ENCODE results near the gene HOXC12.

The HOXC12 gene

GRCh38 chr12:53942467-53942997 lies 12.2 kb upstream of the HOXC12 start:
- FAIRE-seq = no peak
- TF ChIP-seq POLR2A (IDR thresholded peaks at IDR 0.05; ENCODE audit: low read depth, low read length) (no peak), POLR2AphosphoS5 (IDR thresholded peaks at IDR 0.05; ENCODE audit: low read depth, low read length) (no peak)
- no peak for DNase-seq (ENCODE audit: insufficient read length)

GRCh38 chr12:53944209-53944608 lies 10.5 kb upstream of the HOXC12 start:
- TF ChIP-seq TAF1 (IDR thresholded peaks at IDR 0.05; ENCODE audit: borderline replicate concordance, low read depth, low read length) (no peak), POLR2A (IDR thresholded peaks at IDR 0.05; ENCODE audit: low read depth, low read length) (no peak), POLR2AphosphoS5 (IDR thresholded peaks at IDR 0.05; ENCODE audit: low read depth, low read length) (no peak)
- DNase-seq (ENCODE audit: insufficient read length) (no peak), FAIRE-seq (no peak)

- TF ChIP-seq POLR2AphosphoS5 (IDR thresholded peaks at IDR 0.05; ENCODE audit: low read depth, low read length) (no peak), POLR2A (IDR thresholded peaks at IDR 0.05; ENCODE audit: low read depth, low read length) (no peak), TAF1 (IDR thresholded peaks at IDR 0.05; ENCODE audit: borderline replicate concordance, low read depth, low read length) (no peak)
- no peak for FAIRE-seq
Measured at GRCh38 chr12:53944907-53945847, 9.5 kb upstream of the HOXC12 start.

GRCh38 chr12:53947743-53948142 lies 7.0 kb upstream of the HOXC12 start:
- DNase-seq (ENCODE audit: insufficient read length) = no peak
- TF ChIP-seq POLR2A (IDR thresholded peaks at IDR 0.05; ENCODE audit: low read depth, low read length) (no peak), POLR2AphosphoS5 (IDR thresholded peaks at IDR 0.05; ENCODE audit: low read depth, low read length) (no peak), TAF1 (IDR thresholded peaks at IDR 0.05; ENCODE audit: borderline replicate concordance, low read depth, low read length) (no peak)
- FAIRE-seq = no peak

More at GRCh38 chr12:53944907-53945847, 9.5 kb upstream of the HOXC12 start:
- no peak for DNase-seq (ENCODE audit: insufficient read length)

- no peak for DNase-seq (ENCODE audit: insufficient read length)
- no peak for FAIRE-seq
- TF ChIP-seq POLR2AphosphoS5 (IDR thresholded peaks at IDR 0.05; ENCODE audit: low read depth, low read length) (no peak), TAF1 (IDR thresholded peaks at IDR 0.05; ENCODE audit: borderline replicate concordance, low read depth, low read length) (no peak), POLR2A (IDR thresholded peaks at IDR 0.05; ENCODE audit: low read depth, low read length) (no peak)
Measured at GRCh38 chr12:53948650-53949593, 5.8 kb upstream of the HOXC12 start.

- no peak for DNase-seq (ENCODE audit: insufficient read length)
- no peak for FAIRE-seq
Measured at GRCh38 chr12:53949631-53950436, 4.9 kb upstream of the HOXC12 start.

GRCh38 chr12:53950437-53950773 lies 4.3 kb upstream of the HOXC12 start:
- FAIRE-seq (no peak), DNase-seq (ENCODE audit: insufficient read length) (no peak)
- no peak for TF ChIP-seq TAF1 (IDR thresholded peaks at IDR 0.05; ENCODE audit: borderline replicate concordance, low read depth, low read length)
- no peak for TF ChIP-seq POLR2A (IDR thresholded peaks at IDR 0.05; ENCODE audit: low read depth, low read length)
- TF ChIP-seq POLR2AphosphoS5 (IDR thresholded peaks at IDR 0.05; ENCODE audit: low read depth, low read length) = no peak

More at GRCh38 chr12:53949631-53950436, 4.9 kb upstream of the HOXC12 start:
- no peak for TF ChIP-seq TAF1 (IDR thresholded peaks at IDR 0.05; ENCODE audit: borderline replicate concordance, low read depth, low read length)
- no peak for TF ChIP-seq POLR2A (IDR thresholded peaks at IDR 0.05; ENCODE audit: low read depth, low read length)
- TF ChIP-seq POLR2AphosphoS5 (IDR thresholded peaks at IDR 0.05; ENCODE audit: low read depth, low read length) = no peak

- FAIRE-seq (no peak), DNase-seq (ENCODE audit: insufficient read length) (no peak)
- no peak for TF ChIP-seq TAF1 (IDR thresholded peaks at IDR 0.05; ENCODE audit: borderline replicate concordance, low read depth, low read length)
- TF ChIP-seq POLR2AphosphoS5 (IDR thresholded peaks at IDR 0.05; ENCODE audit: low read depth, low read length) = no peak
- TF ChIP-seq POLR2A (IDR thresholded peaks at IDR 0.05; ENCODE audit: low read depth, low read length) = no peak
Measured at GRCh38 chr12:53950789-53951576, 3.7 kb upstream of the HOXC12 start.

- FAIRE-seq = no peak
- no peak for TF ChIP-seq POLR2AphosphoS5 (IDR thresholded peaks at IDR 0.05; ENCODE audit: low read depth, low read length)
- TF ChIP-seq POLR2A (IDR thresholded peaks at IDR 0.05; ENCODE audit: low read depth, low read length) = no peak
- no peak for TF ChIP-seq TAF1 (IDR thresholded peaks at IDR 0.05; ENCODE audit: borderline replicate concordance, low read depth, low read length)
- DNase-seq (ENCODE audit: insufficient read length) = no peak
Measured at GRCh38 chr12:53951577-53952334, 2.9 kb upstream of the HOXC12 start.

All from GM12892 (cell line).